CD4-positive, CD25-positive, alpha-beta regulatory T cell (primary cell): ENCODE measurements around the gene SERPINB6. TPM values are rescaled to one million over a fixed set of nuclear protein-coding genes. Genes with fewer than 3 reads are reported as not detected.

Source experiments
- ATAC-seq, 2 donors: fragments of 150-1000 bp; cut with Tn5 transposase; one replicate each; pipeline ENCODE4 v1.10.0; 2021; ENCODE audit warnings: low read depth in 2 of 2, moderate number of reproducible peaks in 2 of 2, moderate library complexity in 1 of 2
- DNase-seq, 3 donors: peaks; one replicate each; pipeline versions ENCODE4 v3.0.0 to v3.0.0-alpha.2; 2012 to 2022; ENCODE audit warnings: mixed read lengths in 1 of 3
- H3K27ac ChIP-seq: one replicate; pipeline ENCODE4 v1.7.0; 2013; ENCODE audit warnings: mild to moderate bottlenecking, low read length; ENCODE audit not compliant: insufficient read depth, poor library complexity, severe bottlenecking
- H3K27me3 ChIP-seq: one replicate; pipeline ENCODE4 v1.7.0; 2013; ENCODE audit warnings: low read length; ENCODE audit not compliant: control insufficient read depth, insufficient read depth
- H3K36me3 ChIP-seq: one replicate; pipeline ENCODE4 v1.7.0; 2013; ENCODE audit warnings: mild to moderate bottlenecking, low read length, moderate library complexity; ENCODE audit not compliant: control insufficient read depth, insufficient read depth
- H3K4me1 ChIP-seq: 2 replicates; pipeline ENCODE4 v1.7.0; 2013; ENCODE audit warnings: mild to moderate bottlenecking, low read length; ENCODE audit not compliant: insufficient read depth, control insufficient read depth, poor library complexity, severe bottlenecking
- H3K4me3 ChIP-seq: one replicate; pipeline ENCODE4 v1.7.0; 2013; ENCODE audit warnings: low read depth, mild to moderate bottlenecking, low read length, moderate library complexity
- H3K9me3 ChIP-seq, 2 experiments: 1 replicate in 1 of 2; 2 replicates in 1 of 2; pipeline ENCODE4 v1.7.0; 2013; ENCODE audit warnings: low read length in 2 of 2, mild to moderate bottlenecking in 1 of 2, moderate library complexity in 1 of 2; ENCODE audit not compliant: control insufficient read depth in 2 of 2
- H3K27ac Mint-ChIP-seq, 3 donors: one replicate each; pipeline ENCODE4 v1.8.0; 2020 to 2022; ENCODE audit warnings: mild to moderate bottlenecking in 3 of 3, mixed read lengths in 3 of 3, moderate library complexity in 2 of 3
- H3K27me3 Mint-ChIP-seq: one replicate; pipeline ENCODE4 v1.8.0; 2022; ENCODE audit warnings: mild to moderate bottlenecking, mixed read lengths
- H3K36me3 Mint-ChIP-seq: one replicate; pipeline ENCODE4 v1.8.0; 2020; ENCODE audit warnings: mixed read lengths
- H3K4me1 Mint-ChIP-seq, 4 donors: one replicate each; pipeline ENCODE4 v1.8.0; 2020 to 2022; ENCODE audit warnings: mixed read lengths in 4 of 4, mild to moderate bottlenecking in 1 of 4
- H3K4me3 Mint-ChIP-seq, 4 donors: one replicate each; pipeline ENCODE4 v1.8.0; 2020 to 2022; ENCODE audit warnings: mild to moderate bottlenecking in 4 of 4, mixed read lengths in 4 of 4, moderate library complexity in 3 of 4
- H3K9me3 Mint-ChIP-seq, 7 donors: one replicate each; pipeline ENCODE4 v1.8.0; 2020 to 2022; ENCODE audit warnings: mixed read lengths in 7 of 7, mild to moderate bottlenecking in 3 of 7, moderate library complexity in 2 of 7
- polyA plus RNA-seq, 4 donors: library from polyadenylated mRNA; unstranded; fragments of 300-500 nt; fragmentation: Illumina TruSeq; gene quantifications; one replicate each; pipeline ENCODE4 v1.2.3, GENCODE V29; 2021
- total RNA-seq: library from RNA; stranded (reverse); gene quantifications from one replicate; pipeline ENCODE4 v1.2.3, GENCODE V29; 2022

Gene SERPINB6
- total and polyA plus RNA-seq, 5 donors from 2014 or later = 3.9 to 79.9 (median 21.9) TPM

DNA sequence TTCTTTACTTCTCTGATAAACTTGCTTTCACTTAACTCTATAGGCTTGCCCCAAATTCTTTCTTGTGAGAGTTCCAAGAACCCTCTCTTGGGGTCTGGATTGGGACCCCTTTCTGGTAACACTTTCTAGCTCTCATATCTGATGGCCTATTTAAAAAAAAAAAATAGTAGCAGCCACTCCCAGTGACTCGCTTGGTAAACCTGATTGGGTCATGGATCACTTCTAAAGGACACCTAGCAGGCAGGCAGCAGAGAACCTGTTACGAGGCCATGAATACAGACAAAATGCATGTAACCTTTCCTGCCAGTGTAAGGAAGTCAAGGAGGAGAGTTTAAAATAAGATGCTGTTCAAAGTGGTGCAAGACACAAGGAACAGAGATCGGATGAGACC, 9.1 kb upstream of the SERPINB6 start:
- Mint-ChIP-seq H3K36me3 (peaks cover 4% of the 10 kb centered on the region), H3K4me3 (no peak overlapping the region), H3K4me1 (peaks cover 0 to 2% (median 0%) of the 10 kb centered on the region in 4 donors), H3K27ac (no peak overlapping the region), H3K9me3 (peaks cover 0 to 3% (median 0%) of the 10 kb centered on the region in 7 donors), H3K27me3 (peaks cover 78% of the 10 kb centered on the region)
- H3K27ac ChIP-seq = no peak overlapping the region
- H3K4me3 ChIP-seq = no peak overlapping the region
- H3K4me1 ChIP-seq = no peaks in the 10 kb centered on the region
- DNase-seq (no peak), ATAC-seq (no peak)
- H3K27me3 ChIP-seq = peaks cover 22% of the 10 kb centered on the region
- no peaks in the 10 kb centered on the region for H3K36me3 ChIP-seq
- no peaks in the 10 kb centered on the region for H3K9me3 ChIP-seq

DNA sequence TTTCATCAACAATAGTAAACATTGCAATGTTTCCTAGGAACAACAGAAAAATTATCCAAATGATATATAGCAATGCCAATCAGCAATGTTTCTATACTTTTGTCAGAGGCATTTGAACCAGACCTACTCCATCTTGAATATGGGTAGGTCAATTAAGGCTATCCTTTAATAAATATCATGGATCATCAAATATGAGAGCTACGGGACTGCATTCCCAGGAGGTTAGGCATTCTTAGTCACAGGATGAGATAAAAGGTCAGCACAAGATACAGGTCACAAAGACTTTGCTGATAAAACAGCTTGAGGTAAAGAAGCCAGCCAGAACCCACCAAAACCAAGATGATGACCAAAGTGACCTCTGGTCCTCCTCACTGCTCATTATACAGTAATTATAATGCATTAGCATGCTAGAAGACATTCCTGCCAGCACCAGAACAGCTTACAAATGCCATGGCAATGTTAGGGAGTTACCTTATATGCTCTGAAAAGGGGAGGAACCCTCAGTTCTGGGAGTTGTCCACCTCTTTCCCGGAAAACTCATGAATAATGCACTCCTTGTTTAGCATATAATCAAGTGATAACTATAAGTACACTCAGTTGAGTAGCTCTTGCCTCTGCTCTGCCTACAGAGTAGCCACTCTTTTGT, 8.6 kb upstream of the SERPINB6 start:
- Mint-ChIP-seq H3K9me3 (peaks cover 0 to 3% (median 0%) of the 10 kb centered on the region in 7 donors), H3K4me1 (peaks cover 0 to 2% (median 0%) of the 10 kb centered on the region in 4 donors), H3K27me3 (peaks cover 77% of the 10 kb centered on the region), H3K27ac (no peak overlapping the region), H3K36me3 (peaks cover 4% of the 10 kb centered on the region), H3K4me3 (no peak overlapping the region)
- Histone ChIP-seq H3K4me3 (no peak overlapping the region), H3K36me3 (no peaks in the 10 kb centered on the region), H3K27me3 (peaks cover 22% of the 10 kb centered on the region), H3K4me1 (no peaks in the 10 kb centered on the region), H3K27ac (no peak overlapping the region), H3K9me3 (no peaks in the 10 kb centered on the region)
- ATAC-seq = no peak
- DNase-seq = no peak

DNA sequence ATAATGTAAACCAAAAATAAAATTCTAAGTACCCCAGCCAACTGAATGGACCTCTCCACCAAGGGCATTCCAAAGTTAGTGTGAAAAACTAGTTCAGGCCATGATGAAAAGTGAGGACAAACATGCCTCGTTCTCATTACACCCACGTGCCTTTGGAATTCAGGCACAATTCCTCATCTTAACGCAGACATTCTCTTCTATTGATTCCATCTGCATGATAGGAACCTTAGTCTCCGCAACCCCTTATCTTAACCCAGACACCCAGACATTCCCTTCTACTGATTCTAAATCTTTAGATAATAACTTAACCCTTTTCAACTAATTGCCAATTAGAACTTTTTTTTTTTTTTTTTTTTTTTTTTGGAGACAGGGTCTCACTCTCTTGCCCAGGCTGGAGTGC, 7.6 kb upstream of the SERPINB6 start:
- Histone ChIP-seq H3K9me3 (no peaks in the 10 kb centered on the region), H3K27ac (no peak overlapping the region), H3K4me3 (no peak overlapping the region), H3K36me3 (no peaks in the 10 kb centered on the region), H3K27me3 (peaks cover 19% of the 10 kb centered on the region), H3K4me1 (no peaks in the 10 kb centered on the region)
- Mint-ChIP-seq H3K9me3 (peaks cover 0 to 3% (median 0%) of the 10 kb centered on the region in 7 donors), H3K27ac (no peak overlapping the region), H3K27me3 (peaks cover 84% of the 10 kb centered on the region), H3K36me3 (peaks cover 4% of the 10 kb centered on the region), H3K4me3 (no peak overlapping the region), H3K4me1 (peaks cover 0 to 2% (median 0%) of the 10 kb centered on the region in 4 donors)
- no peak for ATAC-seq
- DNase-seq = no peak

DNA sequence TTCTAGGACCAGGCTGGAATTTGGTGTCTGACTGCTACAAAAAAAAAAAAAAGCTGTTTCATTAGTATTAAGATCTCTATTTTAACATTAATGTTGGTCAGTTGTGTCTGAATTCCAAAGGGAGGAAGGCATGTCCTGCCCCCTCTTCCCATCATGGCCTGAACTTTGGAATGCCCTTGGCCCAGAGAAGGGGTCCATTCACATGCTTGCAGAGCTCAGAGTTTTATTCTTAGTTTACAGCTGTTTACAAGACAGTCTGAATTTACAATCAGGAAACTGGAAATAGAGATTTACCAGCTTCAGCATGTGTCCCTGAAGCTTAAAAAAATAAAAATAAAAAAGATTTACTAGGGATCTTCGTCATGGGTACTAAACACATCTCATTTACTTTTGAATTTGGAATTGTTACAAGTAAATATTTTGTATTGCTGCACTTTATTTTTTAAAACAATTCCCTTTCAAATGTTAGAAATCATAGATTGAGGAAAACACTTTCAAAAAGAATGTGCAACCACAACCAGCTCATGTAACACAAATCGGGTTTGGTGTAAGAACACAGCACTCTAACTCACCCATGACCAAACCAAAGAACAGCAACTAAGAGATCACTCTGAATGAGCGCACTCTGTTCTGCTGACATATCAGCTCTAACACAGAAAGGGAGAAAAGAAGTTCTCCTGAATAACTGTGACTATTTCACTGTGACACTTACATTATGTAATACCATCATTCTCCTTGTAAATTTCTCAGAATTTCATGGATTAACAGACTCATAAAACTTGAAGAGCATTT, 6.6 kb upstream of the SERPINB6 start:
- H3K36me3 ChIP-seq = no peaks in the 10 kb centered on the region
- peaks cover 84% of the 10 kb centered on the region for H3K27me3 Mint-ChIP-seq
- no peaks in the 10 kb centered on the region for H3K9me3 ChIP-seq
- H3K27ac Mint-ChIP-seq = peak overlapping the region in 1 of 3 donors; percentile 32
- no peak overlapping the region for H3K4me3 Mint-ChIP-seq
- peaks cover 0 to 2% (median 0%) of the 10 kb centered on the region in 7 donors for H3K9me3 Mint-ChIP-seq
- H3K27me3 ChIP-seq = peaks cover 22% of the 10 kb centered on the region
- ATAC-seq = no peak
- peaks cover 4% of the 10 kb centered on the region for H3K36me3 Mint-ChIP-seq
- H3K4me1 Mint-ChIP-seq = no peaks in the 10 kb centered on the region
- no peak overlapping the region for H3K4me3 ChIP-seq
- no peak for DNase-seq
- H3K4me1 ChIP-seq = no peaks in the 10 kb centered on the region
- H3K27ac ChIP-seq = no peak overlapping the region

DNA sequence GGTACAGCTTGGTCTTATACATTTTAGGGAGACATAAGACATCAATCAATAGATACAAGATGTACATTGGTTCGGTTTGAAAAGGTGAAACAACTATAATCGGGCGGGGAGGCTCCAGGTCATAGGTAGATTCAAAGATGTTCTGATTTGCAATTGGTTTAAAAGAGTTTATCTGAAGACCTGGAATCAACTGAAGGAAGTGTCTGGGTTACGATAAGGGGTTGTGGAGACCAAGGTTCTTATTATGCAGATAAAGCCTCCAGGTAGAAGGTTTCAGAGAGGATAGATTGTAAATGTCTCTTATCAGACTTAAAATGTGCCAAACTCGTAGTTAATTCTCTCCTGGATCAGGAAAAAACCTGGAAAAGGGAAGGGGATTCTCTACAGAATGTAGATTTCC, 5.9 kb upstream of the SERPINB6 start:
- no peak overlapping the region for H3K27ac Mint-ChIP-seq
- ATAC-seq = no peak
- H3K4me3 Mint-ChIP-seq = no peak overlapping the region

DNA sequence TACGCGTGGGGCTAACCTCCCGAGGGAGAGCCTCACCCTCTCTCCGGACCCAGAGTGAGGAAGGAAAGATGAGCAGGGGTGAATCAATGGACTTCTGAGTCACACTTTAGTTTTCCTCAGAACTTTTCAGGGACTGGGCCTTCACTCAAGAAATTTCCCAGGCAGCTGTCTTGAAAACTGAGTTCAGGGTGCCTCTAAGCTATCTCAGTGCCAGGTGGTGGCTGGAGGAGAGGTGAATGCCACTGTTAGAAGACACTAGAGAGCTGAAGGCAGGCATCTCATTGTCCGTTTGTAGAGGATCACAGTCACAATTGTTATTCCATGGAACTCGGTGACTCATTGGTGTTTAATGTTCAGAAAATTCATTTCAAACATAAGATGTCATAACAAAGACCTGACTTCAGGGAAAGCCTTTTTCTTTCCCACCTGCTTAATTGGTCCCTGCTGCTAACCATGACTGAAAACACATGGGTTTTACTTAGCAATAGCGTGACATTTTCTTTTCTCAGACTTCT, 5.3 kb upstream of the SERPINB6 start:
- Histone ChIP-seq H3K36me3 (no peaks in the 10 kb centered on the region), H3K9me3 (no peaks in the 10 kb centered on the region), H3K27me3 (peaks cover 25% of the 10 kb centered on the region), H3K27ac (no peak overlapping the region), H3K4me1 (peaks cover 4% of the 10 kb centered on the region), H3K4me3 (no peak overlapping the region)
- ATAC-seq (no peak), DNase-seq (no peak)
- Mint-ChIP-seq H3K9me3 (peaks cover 0 to 3% (median 0%) of the 10 kb centered on the region in 7 donors), H3K4me1 (peaks cover 0 to 12% (median 6%) of the 10 kb centered on the region in 4 donors), H3K4me3 (no peak overlapping the region), H3K27me3 (peaks cover 87% of the 10 kb centered on the region), H3K36me3 (no peaks in the 10 kb centered on the region), H3K27ac (no peak overlapping the region)

More for the DNA sequence above, 5.9 kb upstream of the SERPINB6 start:
- Mint-ChIP-seq H3K27me3 (peaks cover 86% of the 10 kb centered on the region), H3K36me3 (no peaks in the 10 kb centered on the region), H3K9me3 (peaks cover 0 to 1% (median 0%) of the 10 kb centered on the region in 7 donors), H3K4me1 (peaks cover 0 to 5% (median under 1%) of the 10 kb centered on the region in 4 donors)
- no peaks in the 10 kb centered on the region for H3K4me1 ChIP-seq
- H3K27me3 ChIP-seq = peaks cover 26% of the 10 kb centered on the region
- no peak for DNase-seq
- H3K36me3 ChIP-seq = no peaks in the 10 kb centered on the region
- no peaks in the 10 kb centered on the region for H3K9me3 ChIP-seq
- H3K4me3 ChIP-seq = no peak overlapping the region
- no peak overlapping the region for H3K27ac ChIP-seq

DNA sequence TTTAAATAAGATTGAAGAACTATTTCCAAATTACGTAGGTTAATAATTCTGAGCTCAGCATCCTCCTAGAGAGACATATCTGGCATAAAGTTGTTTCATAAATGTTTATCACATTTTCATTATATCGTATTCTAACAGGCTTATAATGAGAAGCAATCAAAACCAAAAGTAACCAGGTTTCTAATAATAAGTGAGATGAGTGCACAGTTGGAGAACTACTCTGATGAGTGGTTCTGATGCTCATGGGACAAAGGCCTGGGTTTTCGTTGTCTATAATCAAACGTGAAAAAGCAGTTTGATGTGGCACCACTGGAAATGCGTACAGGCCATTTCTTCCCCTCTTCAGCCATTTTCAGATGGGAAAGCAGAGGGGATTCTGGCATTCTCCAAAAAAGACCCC, 4.7 kb upstream of the SERPINB6 start:
- Histone ChIP-seq H3K4me3 (no peak overlapping the region), H3K36me3 (no peaks in the 10 kb centered on the region), H3K9me3 (no peaks in the 10 kb centered on the region), H3K27ac (no peak overlapping the region), H3K4me1 (peaks cover 10% of the 10 kb centered on the region), H3K27me3 (peaks cover 23% of the 10 kb centered on the region)
- no peaks in the 10 kb centered on the region for H3K36me3 Mint-ChIP-seq
- no peak overlapping the region for H3K4me3 Mint-ChIP-seq
- ATAC-seq (no peak), DNase-seq (no peak)
- H3K27me3 Mint-ChIP-seq = peaks cover 85% of the 10 kb centered on the region
- H3K4me1 Mint-ChIP-seq = peaks cover 0 to 12% (median 6%) of the 10 kb centered on the region in 4 donors
- peak overlapping the region in 1 of 3 donors; percentile 43 for H3K27ac Mint-ChIP-seq
- H3K9me3 Mint-ChIP-seq = peaks cover 0 to 4% (median 0%) of the 10 kb centered on the region in 7 donors
